Astrocyte of the spinal cord (primary cell): Measurements from ENCODE around the gene IQCC.
A peak's percentile ranks its signal among the peaks of the same experiment; 100 is the strongest.
"Not testable (repeated sequence)": the region's sequence is repeated elsewhere in the genome, so short reads cannot be mapped to it uniquely, and the experiment has no call there.

Experiments
- DNase-seq: peaks from one replicate; pipeline ENCODE4 v3.0.0; 2011; ENCODE audit warnings: low read depth, low spot score
- H3K4me3 ChIP-seq: 2 replicates; pipeline ENCODE4 v1.5.1; 2011; ENCODE audit warnings: low read depth, mild to moderate bottlenecking, low read length, moderate library complexity
- CTCF ChIP-seq: IDR thresholded peaks from 2 replicates; pipeline ENCODE4 v1.5.1; 2012; ENCODE audit warnings: low read depth, mild to moderate bottlenecking, low read length, inconsistent platforms
- in situ Hi-C: cut with HindIII; loops from 2 replicates; pipeline ENCODE4 v1.10.0; 2017; ENCODE audit warnings: low sequenced_read_pairs

IQCC gene

GRCh38 chr1:32205401-32206370, at the start of gene IQCC:
TSS of gene IQCC (plus strand) at chr1:32205671. CDS start at chr1:32205682, 11 bp downstream.
- DNase-seq, result peak; percentile 78
- in situ Hi-C loops, result no loop called here

GRCh38 chr1:32159189-32159588, 46.3 kb upstream of the IQCC start:
- in situ Hi-C loops, result no loop called here
- DNase-seq, result no peak
- H3K4me3 ChIP-seq, result no peak overlapping the region
- TF ChIP-seq CTCF, result no peak

More at GRCh38 chr1:32205401-32206370, at the start of gene IQCC:
- peak within 1 kb of the TSS; percentile 82 for H3K4me3 ChIP-seq
- TF ChIP-seq CTCF, result no peak

GRCh38 chr1:32163405-32163804, 42.1 kb upstream of the IQCC start:
- TF ChIP-seq CTCF, result no peak
- H3K4me3 ChIP-seq, result no peak overlapping the region
- in situ Hi-C loops, result no loop called here
- no peak for DNase-seq

GRCh38 chr1:32165633-32166032, 39.8 kb upstream of the IQCC start:
- in situ Hi-C loops, H3K4me3 ChIP-seq: not testable (repeated sequence)

GRCh38 chr1:32170991-32171390, 34.5 kb upstream of the IQCC start:
- no peak overlapping the region for H3K4me3 ChIP-seq
- in situ Hi-C loops, result no loop called here
- no peak for DNase-seq
- no peak for TF ChIP-seq CTCF

More at GRCh38 chr1:32165633-32166032, 39.8 kb upstream of the IQCC start:
- DNase-seq, result not testable (repeated sequence)

GRCh38 chr1:32172621-32173245, 32.7 kb upstream of the IQCC start:
- no peak overlapping the region for H3K4me3 ChIP-seq
- no peak for TF ChIP-seq CTCF
- peak; percentile 18 for DNase-seq
- in situ Hi-C loops, result no loop called here
